Fibroblast of mammary gland (primary cell): ENCODE results near the gene PDGFA.

Experiments
- DNase-seq: peaks from one replicate; pipeline ENCODE4 v3.0.0-alpha.2; 2010; ENCODE audit warnings: low read depth
- H3K4me3 ChIP-seq: 2 replicates; pipeline ENCODE4 v1.5.1; 2011; ENCODE audit warnings: low read depth, mild to moderate bottlenecking, low read length, moderate library complexity; ENCODE audit not compliant: control insufficient read depth
- CTCF ChIP-seq: conservative IDR thresholded peaks from 2 replicates; pipeline ENCODE4 v1.5.1; 2011; ENCODE audit warnings: low read depth, low read length, inconsistent platforms; ENCODE audit not compliant: control insufficient read depth, insufficient read depth

Gene PDGFA

GRCh38 chr7:563629-564170 lies 44.1 kb upstream of the PDGFA start:
- H3K4me3 ChIP-seq: no peak overlapping the region
- no peak for TF ChIP-seq CTCF
- DNase-seq: no peak

GRCh38 chr7:562789-563628 lies 43.4 kb upstream of the PDGFA start:
- TF ChIP-seq CTCF: no peak
- no peak overlapping the region for H3K4me3 ChIP-seq
- DNase-seq: no peak

DNA sequence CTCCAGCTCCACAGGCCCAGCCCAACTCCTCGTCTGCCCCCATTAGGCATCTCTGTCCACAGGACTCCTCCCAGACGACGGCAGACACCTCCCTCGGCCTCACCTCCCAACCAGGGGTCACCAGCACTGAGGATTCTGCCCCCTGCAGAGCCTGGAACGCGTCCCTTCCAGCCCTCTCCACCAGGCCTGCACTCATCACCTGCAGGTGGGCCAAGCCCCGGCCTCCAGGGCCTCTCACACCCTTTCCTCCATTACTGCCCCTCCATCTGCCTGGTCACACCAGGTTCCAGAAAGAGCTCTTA lies 42.7 kb upstream of the PDGFA start:
- no peak for TF ChIP-seq CTCF
- DNase-seq: no peak
- no peak overlapping the region for H3K4me3 ChIP-seq

GRCh38 chr7:561631-562373 lies 42.2 kb upstream of the PDGFA start:
- TF ChIP-seq CTCF: no peak
- H3K4me3 ChIP-seq: no peak overlapping the region
- DNase-seq: no peak

GRCh38 chr7:560966-561630 lies 41.5 kb upstream of the PDGFA start:
- H3K4me3 ChIP-seq: no peak overlapping the region
- no peak for TF ChIP-seq CTCF
- no peak for DNase-seq

- H3K4me3 ChIP-seq: no peak overlapping the region
- no peak for TF ChIP-seq CTCF
- DNase-seq: no peak
Observed at GRCh38 chr7:559396-559705, 39.7 kb upstream of the PDGFA start.
